B cell (primary cell): ENCODE results near the gene MAPK14. TPM values are rescaled to one million over a fixed set of nuclear protein-coding genes. Genes with fewer than 3 reads are reported as not detected.

Experiments used
- ATAC-seq: fragments of 200-7000 bp; cut with Tn5 transposase; one replicate; pipeline ENCODE4 v1.10.0; 2021; ENCODE audit warnings: low read depth, mild to moderate bottlenecking, moderate number of reproducible peaks, moderate library complexity
- CTCF ChIA-PET: fragments of 350-600 bp; sonication (Branson Sonifier 250); formaldehyde crosslinking; loops from one replicate; lab custom pipeline; 2021; ENCODE audit warnings: antibody characterized with exemption, inconsistent platforms; lab: Charles Lee
- POLR2A ChIA-PET: fragments of 350-600 bp; sonication (Branson Sonifier 250); formaldehyde crosslinking; loops from one replicate; lab custom pipeline; 2021; ENCODE audit warnings: antibody characterized with exemption; lab: Charles Lee
- DNase-seq: peaks from one replicate; pipeline ENCODE4 v3.0.0; 2013
- H2AFZ ChIP-seq: 2 replicates; pipeline ENCODE4 v1.6.1; 2012; ENCODE audit warnings: mild to moderate bottlenecking, low read depth, low read length; ENCODE audit not compliant: insufficient read depth, poor library complexity, severe bottlenecking
- H3K27ac ChIP-seq, 2 donors: 1 replicate in 1 of 2; 2 replicates in 1 of 2; pipeline ENCODE4 v1.5.1; 2012 to 2013; ENCODE audit warnings: low read length in 2 of 2, mild to moderate bottlenecking in 2 of 2, moderate library complexity in 1 of 2
- H3K27me3 ChIP-seq, 4 experiments: fragments of 200-600 bp in 1 of 4; sonication (generic) in 1 of 4; replicated peaks in 1 of 4; 1 replicate in 2 of 4; 2 replicates in 2 of 4; pipeline versions ENCODE4 v1.6.1 to v1.7.0; 2013 to 2016; ENCODE audit warnings: low read length in 3 of 4, mild to moderate bottlenecking in 2 of 4, mixed read lengths in 1 of 4, moderate library complexity in 1 of 4; ENCODE audit not compliant: insufficient read depth in 4 of 4, control insufficient read depth in 3 of 4; ENCODE audit errors: control extremely low read depth in 1 of 4
- H3K36me3 ChIP-seq, 2 experiments: replicated peaks in 1 of 2; 1 replicate in 1 of 2; 2 replicates in 1 of 2; pipeline versions ENCODE4 v1.6.1 to v1.7.1; 2013; ENCODE audit warnings: low read length in 1 of 2; ENCODE audit not compliant: insufficient read depth in 2 of 2, control insufficient read depth in 1 of 2; ENCODE audit errors: control extremely low read depth in 1 of 2, extremely low read depth in 1 of 2
- H3K4me1 ChIP-seq, 2 donors: fragments of 200-600 bp in 1 of 2; sonication (generic) in 1 of 2; 1 replicate in 1 of 2; 2 replicates in 1 of 2; pipeline versions ENCODE4 v1.5.1 to v1.6.1; 2013 to 2017; ENCODE audit warnings: low read length in 2 of 2; ENCODE audit not compliant: control insufficient read depth in 2 of 2, insufficient read depth in 2 of 2
- H3K4me2 ChIP-seq: replicated peaks from 2 replicates; pipeline ENCODE3; 2012; ENCODE audit warnings: mild to moderate bottlenecking, low read depth, low read length; ENCODE audit not compliant: poor library complexity, severe bottlenecking
- H3K4me3 ChIP-seq, 5 experiments: fragments of 200-600 bp in 1 of 5; sonication (generic) in 1 of 5; 1 replicate in 3 of 5; 2 replicates in 2 of 5; pipeline versions ENCODE4 v1.5.1 to v1.7.0; 2011 to 2016; ENCODE audit warnings: low read length in 4 of 5, mild to moderate bottlenecking in 4 of 5, low read depth in 2 of 5, control low read depth in 1 of 5, moderate library complexity in 1 of 5; ENCODE audit not compliant: insufficient read depth in 1 of 5; ENCODE audit errors: control extremely low read depth in 1 of 5, extremely low read depth in 1 of 5
- H3K79me2 ChIP-seq: fragments of 200-600 bp; sonication (generic); one replicate; pipeline ENCODE4 v1.6.0; 2016; ENCODE audit warnings: low read length; ENCODE audit not compliant: control insufficient read depth, insufficient read depth
- H3K9ac ChIP-seq: fragments of 200-600 bp; sonication (generic); 2 replicates; pipeline ENCODE4 v1.6.1; 2017; ENCODE audit warnings: mild to moderate bottlenecking, low read length, moderate library complexity
- H3K9me3 ChIP-seq, 3 donors: one replicate each; pipeline versions ENCODE4 v1.6.1 to v1.7.1; 2013; ENCODE audit warnings: low read length in 2 of 3; ENCODE audit not compliant: control insufficient read depth in 2 of 3, insufficient read depth in 1 of 3; ENCODE audit errors: control extremely low read depth in 1 of 3
- H4K20me1 ChIP-seq: 2 replicates; pipeline ENCODE4 v1.6.0; 2012; ENCODE audit warnings: mild to moderate bottlenecking, low read length; ENCODE audit not compliant: insufficient read depth, control insufficient read depth, poor library complexity, severe bottlenecking
- H3K27ac Mint-ChIP-seq: one replicate; pipeline ENCODE4 v1.8.0; 2021; ENCODE audit warnings: mixed read lengths
- H3K27me3 Mint-ChIP-seq: one replicate; pipeline ENCODE4 v1.8.0; 2021; ENCODE audit warnings: mixed read lengths
- H3K4me1 Mint-ChIP-seq: one replicate; pipeline ENCODE4 v1.8.0; 2021; ENCODE audit warnings: mixed read lengths
- H3K4me3 Mint-ChIP-seq: one replicate; pipeline ENCODE4 v1.8.0; 2021; ENCODE audit warnings: mixed read lengths
- H3K9me3 Mint-ChIP-seq: one replicate; pipeline ENCODE4 v1.8.0; 2022; ENCODE audit warnings: mixed read lengths; ENCODE audit not compliant: insufficient read depth
- CTCF ChIP-seq: fragments of 200-600 bp; IDR thresholded peaks from one replicate; pipeline ENCODE4 v1.8.0; 2022; ENCODE audit warnings: antibody characterized with exemption, mild to moderate bottlenecking
- EZH2 ChIP-seq: IDR thresholded peaks from 2 replicates; pipeline ENCODE4 v1.6.1; 2012; ENCODE audit warnings: borderline replicate concordance, low read depth, mild to moderate bottlenecking, moderate library complexity, low read length; ENCODE audit not compliant: insufficient read depth, poor library complexity, severe bottlenecking
- WGBS: methylation state at CpG from one replicate; pipeline ENCODE4 v1.1.5; 2013; ENCODE audit warnings: missing lambda C conversion rate; ENCODE audit not compliant: insufficient coverage; 5-methylcytosine and 5-hydroxymethylcytosine counted together
- intact Hi-C: fragments of 100-400 bp; cut with micrococcal nuclease; formaldehyde crosslinking; loops from one replicate; pipeline ENCODE4 v1.10.0; 2022
- polyA plus RNA-seq: library from polyadenylated mRNA; depleted of rRNA; stranded (reverse); fragments of >200 nt; gene quantifications from 2 replicates; pipeline ENCODE4 v1.2.3, GENCODE V29; 2012
- total RNA-seq, 2 donors: library from RNA; stranded (reverse); fragments of 120-200 nt in 1 of 2; gene quantifications; 1 replicate in 1 of 2; 2 replicates in 1 of 2; pipeline versions ENCODE4 v1.2.3 to v1.2.4, GENCODE V29; 2013 to 2022

The MAPK14 gene
- total and polyA plus RNA-seq, 2 donors (not counting 1 experiment from before 2014, with no cell fraction given), result 19.5 to 50.4 TPM

GRCh38 chr6:36067374-36068011, 39.9 kb downstream of the MAPK14 start:
- no peak for DNase-seq
- WGBS, result 100% methylated on average over 1 of the region's 3 CpGs
- H3K27me3 ChIP-seq, result no peaks in the 10 kb centered on the region
- H3K9me3 ChIP-seq, result no peaks in the 10 kb centered on the region
- H3K4me1 ChIP-seq, result no peaks in the 10 kb centered on the region
- H3K4me3 Mint-ChIP-seq, result no peak overlapping the region
- H3K27me3 Mint-ChIP-seq, result no peaks in the 10 kb centered on the region
- peaks cover 51% of the 10 kb centered on the region for H4K20me1 ChIP-seq
- no peak for TF ChIP-seq EZH2
- TF ChIP-seq CTCF, result no peak
- H2AFZ ChIP-seq, result no peak overlapping the region
- POLR2A ChIA-PET, result no interaction called here
- peaks cover 0 to 7% of the 10 kb centered on the region in 2 experiments for H3K36me3 ChIP-seq
- ATAC-seq, result no peak
- no peak overlapping the region for H3K4me2 ChIP-seq
- H3K9ac ChIP-seq, result no peak overlapping the region
- H3K27ac ChIP-seq, result no peak overlapping the region
- peaks cover 49% of the 10 kb centered on the region for H3K79me2 ChIP-seq
- no peaks in the 10 kb centered on the region for H3K9me3 Mint-ChIP-seq
- peak overlapping the region; percentile 6 for H3K27ac Mint-ChIP-seq
- CTCF ChIA-PET, result no interaction called here
- H3K4me3 ChIP-seq, result no peak overlapping the region
- peaks cover 32% of the 10 kb centered on the region for H3K4me1 Mint-ChIP-seq
- intact Hi-C loops, result no loop called here

GRCh38 chr6:36068012-36068392, 40.4 kb downstream of the MAPK14 start:
- Mint-ChIP-seq H3K4me3 (no peak overlapping the region), H3K27ac (peak overlapping the region; percentile 6), H3K4me1 (peaks cover 32% of the 10 kb centered on the region), H3K27me3 (no peaks in the 10 kb centered on the region), H3K9me3 (no peaks in the 10 kb centered on the region)
- Histone ChIP-seq H3K27ac (no peak overlapping the region), H3K36me3 (peaks cover 0 to 7% of the 10 kb centered on the region in 2 experiments), H3K4me2 (no peak overlapping the region), H3K9ac (no peak overlapping the region), H3K4me1 (no peaks in the 10 kb centered on the region), H2AFZ (no peak overlapping the region), H3K79me2 (peaks cover 45% of the 10 kb centered on the region), H3K4me3 (no peak overlapping the region), H3K9me3 (no peaks in the 10 kb centered on the region), H4K20me1 (peaks cover 49% of the 10 kb centered on the region), H3K27me3 (no peaks in the 10 kb centered on the region)
- TF ChIP-seq EZH2, result no peak
- no peak for TF ChIP-seq CTCF
- ATAC-seq (no peak), DNase-seq (no peak)
- intact Hi-C loops, result no loop called here
- ChIA-PET POLR2A (no interaction called here), CTCF (no interaction called here)
